GM12875 (cell line): ENCODE results near the gene DAAM1.

Source experiments
- H3K4me3 ChIP-seq: one replicate; pipeline ENCODE4 v1.5.1; 2011; ENCODE audit warnings: low read depth, low read length, control low read depth
- CTCF ChIP-seq: IDR thresholded peaks from 2 replicates; pipeline ENCODE4 v1.5.1; 2011; ENCODE audit warnings: low read depth, mild to moderate bottlenecking, control low read depth, inconsistent platforms, low read length, moderate library complexity, borderline replicate concordance; ENCODE audit not compliant: insufficient read depth

DAAM1 gene

GRCh38 chr14:59277659-59278058, 89.2 kb downstream of the DAAM1 start:
- TF ChIP-seq CTCF: no peak
- no peak overlapping the region for H3K4me3 ChIP-seq

- TF ChIP-seq CTCF: no peak
- no peak overlapping the region for H3K4me3 ChIP-seq
Observed at GRCh38 chr14:59278111-59278510, 89.6 kb downstream of the DAAM1 start.

- no peak for TF ChIP-seq CTCF
Observed at GRCh38 chr14:59280961-59281360, 92.5 kb downstream of the DAAM1 start.

GRCh38 chr14:59281609-59282377, 93.3 kb downstream of the DAAM1 start:
- no peak overlapping the region for H3K4me3 ChIP-seq

More at GRCh38 chr14:59280961-59281360, 92.5 kb downstream of the DAAM1 start:
- H3K4me3 ChIP-seq: no peak overlapping the region

GRCh38 chr14:59282378-59282765, 93.9 kb downstream of the DAAM1 start:
- H3K4me3 ChIP-seq: no peak overlapping the region
- TF ChIP-seq CTCF: no peak

More at GRCh38 chr14:59281609-59282377, 93.3 kb downstream of the DAAM1 start:
- no peak for TF ChIP-seq CTCF

- TF ChIP-seq CTCF: no peak
Observed at GRCh38 chr14:59283361-59283760, 94.9 kb downstream of the DAAM1 start.

GRCh38 chr14:59284059-59284458, 95.6 kb downstream of the DAAM1 start:
- H3K4me3 ChIP-seq: no peak overlapping the region
- no peak for TF ChIP-seq CTCF

More at GRCh38 chr14:59283361-59283760, 94.9 kb downstream of the DAAM1 start:
- H3K4me3 ChIP-seq: no peak overlapping the region
